Activated CD4-positive, alpha-beta memory T cell treated with anti-CD3 and anti-CD28 coated beads, Interleukin-2, amount 10 ng/mL, durations not matched to agents 7 days and 5 days (primary cell): Measurements from ENCODE around the gene THYN1. TPM values are rescaled to one million over a fixed set of nuclear protein-coding genes. Genes with fewer than 3 reads are reported as not detected.

Experiments
- CTCF ChIA-PET: fragments of 350-600 bp; sonication (Branson Sonifier 250); formaldehyde crosslinking; loops from one replicate; lab custom pipeline; 2021; ENCODE audit warnings: antibody characterized with exemption, inconsistent platforms; lab: Charles Lee
- POLR2A ChIA-PET: fragments of 350-600 bp; sonication (Branson Sonifier 250); formaldehyde crosslinking; loops from one replicate; lab custom pipeline; 2021; ENCODE audit warnings: antibody characterized with exemption; lab: Charles Lee
- DNase-seq: peaks from one replicate; pipeline ENCODE4 v3.0.0-alpha.2; 2020
- H3K27ac Mint-ChIP-seq: one replicate; pipeline ENCODE4 v1.8.0; 2021; ENCODE audit warnings: mild to moderate bottlenecking, mixed read lengths
- H3K27me3 Mint-ChIP-seq: one replicate; pipeline ENCODE4 v1.8.0; 2021; ENCODE audit warnings: mixed read lengths
- H3K36me3 Mint-ChIP-seq: one replicate; pipeline ENCODE4 v1.8.0; 2021; ENCODE audit warnings: low read depth, mixed read lengths
- H3K4me1 Mint-ChIP-seq: one replicate; pipeline ENCODE4 v1.8.0; 2021; ENCODE audit warnings: mixed read lengths
- H3K4me3 Mint-ChIP-seq: one replicate; pipeline ENCODE4 v1.8.0; 2021; ENCODE audit warnings: mild to moderate bottlenecking, mixed read lengths
- H3K9me3 Mint-ChIP-seq: one replicate; pipeline ENCODE4 v1.8.0; 2021; ENCODE audit warnings: mixed read lengths
- total RNA-seq, 2 experiments: library from RNA; stranded (reverse); gene quantifications; one replicate each; pipeline ENCODE4 v1.2.3, GENCODE V29; 2021

The THYN1 gene
- total RNA-seq, 2 experiments from 2014 or later: 61.5 to 67.0 TPM

DNA sequence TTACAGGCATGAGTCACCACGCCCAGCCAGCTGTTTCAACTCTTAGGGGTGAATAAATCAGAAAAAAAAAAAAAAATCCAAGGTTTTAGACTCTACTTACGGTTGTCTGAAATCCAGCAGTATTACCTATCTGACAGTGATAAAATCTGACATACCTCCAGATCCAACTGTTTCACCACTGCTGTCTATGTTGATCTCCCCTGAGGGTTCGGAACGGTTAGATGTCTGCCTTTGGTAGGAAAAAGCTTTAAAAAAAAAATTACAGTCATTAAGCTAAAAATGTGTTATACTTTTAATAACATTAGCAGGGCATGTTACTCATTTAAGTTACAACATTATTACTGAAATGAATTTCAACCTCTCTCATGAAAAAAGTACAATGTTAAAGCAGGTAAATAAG lies 50.5 kb downstream of the THYN1 start:
- no peaks in the 10 kb centered on the region for H3K9me3 Mint-ChIP-seq
- no peak for DNase-seq
- H3K36me3 Mint-ChIP-seq: peaks cover 87% of the 10 kb centered on the region
- ChIA-PET POLR2A (interaction anchor here (0.6 to 1.9 kb wide), 2 partner anchors 15 to 49 kb away, joined by 3 to 4 read pairs; no protein-coding TSS in a partner anchor), CTCF (interaction anchor here (1.0 kb wide), 1 partner anchor 42 kb away, joined by 3 read pairs; no protein-coding TSS in a partner anchor)
- H3K27ac Mint-ChIP-seq: no peak overlapping the region
- no peaks in the 10 kb centered on the region for H3K27me3 Mint-ChIP-seq
- no peak overlapping the region for H3K4me3 Mint-ChIP-seq
- peaks cover 6% of the 10 kb centered on the region for H3K4me1 Mint-ChIP-seq

DNA sequence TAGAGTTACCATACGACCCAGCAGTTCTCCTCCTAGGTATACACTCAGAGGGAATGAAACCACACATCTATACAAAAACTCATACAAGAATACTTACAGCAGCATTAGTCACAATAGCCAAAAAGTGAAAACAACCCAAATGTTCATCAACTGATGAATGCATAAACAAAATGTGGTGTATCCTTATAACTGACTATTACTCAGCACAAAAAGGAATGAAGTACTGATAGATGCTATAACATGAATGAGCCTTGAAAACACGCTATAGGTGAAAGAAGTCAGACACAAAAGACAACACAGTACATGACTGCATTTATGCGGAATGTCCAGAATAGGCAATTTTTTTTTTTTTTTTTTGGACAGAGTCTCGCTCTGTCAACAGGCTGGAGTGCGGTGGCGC lies 52.5 kb downstream of the THYN1 start:
- no peaks in the 10 kb centered on the region for H3K9me3 Mint-ChIP-seq

DNA sequence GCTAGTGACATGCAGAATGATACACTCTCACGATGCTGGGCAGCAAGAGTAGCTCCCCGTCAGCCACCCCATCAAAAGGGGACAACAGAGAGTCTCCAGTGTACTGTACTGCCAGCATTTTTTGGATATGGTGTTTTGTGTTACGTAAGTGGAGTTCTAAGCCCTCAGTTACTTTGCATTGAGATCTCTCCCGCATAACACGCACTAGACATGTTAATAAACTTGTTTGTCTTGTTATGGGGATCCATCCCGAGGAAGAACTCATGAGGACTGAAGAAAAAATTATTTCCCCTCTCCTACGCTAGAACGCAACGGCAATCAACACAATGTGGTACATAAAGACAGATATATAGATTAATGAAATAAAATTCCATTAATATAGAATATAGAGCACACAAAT lies 53.6 kb downstream of the THYN1 start:
- ChIA-PET CTCF (interaction anchor here (1.1 kb wide), 1 partner anchor 10 kb away, joined by 3 read pairs; no protein-coding TSS in a partner anchor), POLR2A (interaction anchor here (0.6 kb wide), 1 partner anchor 13 kb away, joined by 4 read pairs; no protein-coding TSS in a partner anchor)
- H3K36me3 Mint-ChIP-seq: peaks cover 84% of the 10 kb centered on the region

More for the DNA sequence above, 52.5 kb downstream of the THYN1 start:
- peaks cover 86% of the 10 kb centered on the region for H3K36me3 Mint-ChIP-seq
- no peaks in the 10 kb centered on the region for H3K27me3 Mint-ChIP-seq
- H3K4me3 Mint-ChIP-seq: no peak overlapping the region
- no peak overlapping the region for H3K27ac Mint-ChIP-seq
- H3K4me1 Mint-ChIP-seq: peaks cover 16% of the 10 kb centered on the region
- CTCF ChIA-PET: interaction anchor here (1.1 kb wide), 1 partner anchor 11 kb away, joined by 3 read pairs; no protein-coding TSS in a partner anchor
- no peak for DNase-seq
- POLR2A ChIA-PET: no interaction called here

More for the DNA sequence above, 53.6 kb downstream of the THYN1 start:
- Mint-ChIP-seq H3K4me3 (no peak overlapping the region), H3K9me3 (no peaks in the 10 kb centered on the region), H3K4me1 (peaks cover 16% of the 10 kb centered on the region), H3K27ac (no peak overlapping the region), H3K27me3 (no peaks in the 10 kb centered on the region)
- DNase-seq: no peak

Other genes with a start within 250 kb of the THYN1 start
- gene JAM3, start 184.3 kb downstream of the THYN1 start, total RNA-seq: 1 to 10 TPM; 4.5 to 5.1 TPM
- 10 to 100 TPM; 94.4 to 97.2 TPM for gene NCAPD3, start 29.4 kb downstream of the THYN1 start, total RNA-seq
- gene VPS26B, start 28.7 kb downstream of the THYN1 start, total RNA-seq: 10 to 100 TPM; 60.4 to 63.9 TPM
- 10 to 100 TPM; 21.8 to 23.3 TPM for gene ACAD8, start 216 bp upstream of the THYN1 start, total RNA-seq
- 1 to 10 TPM; 6.9 TPM for gene GLB1L3, start 23.0 kb upstream of the THYN1 start, total RNA-seq
- 1 to 10 TPM; 2.1 to 2.5 TPM for gene GLB1L2, start 78.6 kb upstream of the THYN1 start, total RNA-seq
- gene B3GAT1, start 158.9 kb upstream of the THYN1 start, total RNA-seq: 10 to 100 TPM; 10.5 to 11.0 TPM